ENCODE results near the gene SMARCB1. TPM values are rescaled to one million over a fixed set of nuclear protein-coding genes. Genes with fewer than 3 reads are reported as not detected.

The SMARCB1 gene
- total and polyA plus RNA-seq, 2 experiments from 2014 or later: 114 to 132 TPM

GRCh38 chr22:23834793-23835483, 48.2 kb downstream of the SMARCB1 start (continued):
- TF ChIP-seq REST (IDR thresholded peaks at IDR 0.05; ENCODE audit: unreplicated experiment) (no peak), ZNF114 (CRISPR knock-in tag; IDR thresholded peaks at IDR 0.05) (no peak), EZH2phosphoT487 (IDR thresholded peaks at IDR 0.05; ENCODE audit: unreplicated experiment) (no peak), POLR2AphosphoS5 (IDR thresholded peaks at IDR 0.05; ENCODE audit: low read depth) (no peak)

- Histone ChIP-seq H3K4me3 (no peak overlapping the region), H3K79me2 (replicated peaks; ENCODE audit: insufficient read depth) (no peaks in the 10 kb centered on the region), H2AFZ (no peak overlapping the region), H3K27me3 (ENCODE audit: insufficient read depth) (no peaks in the 10 kb centered on the region), H3K27ac (ENCODE audit: low read depth) (no peak overlapping the region), H3K4me1 (ENCODE audit: insufficient read depth) (peaks cover 6% of the 10 kb centered on the region; the same call in 1 of the 2 replicates), H3K4me2 (no peak overlapping the region), H3K36me3 (ENCODE audit: insufficient read depth) (no peaks in the 10 kb centered on the region), H3K9me2 (ENCODE audit: insufficient read depth) (no peaks in the 10 kb centered on the region), H3F3A (replicated peaks; ENCODE audit: low read depth) (peaks cover 6% of the 10 kb centered on the region; the same call in 1 of the 2 replicates), H4K20me1 (replicated peaks; ENCODE audit: insufficient read depth) (peaks cover 8% of the 10 kb centered on the region; the same call in 1 of the 2 replicates)
- Mint-ChIP-seq H3K4me3 (no peak overlapping the region), H3K4me1 (peaks cover 14% of the 10 kb centered on the region), H3K27me3 (ENCODE audit: insufficient read depth, low read depth, poor library complexity) (peaks cover 24% of the 10 kb centered on the region), H3K9me3 (peaks cover 3% of the 10 kb centered on the region; the same call in 1 of the 3 replicates), H3K27ac (no peak overlapping the region), H3K36me3 (ENCODE audit: low read depth) (peaks cover 14% of the 10 kb centered on the region)
- TF ChIP-seq, protein P1, sequence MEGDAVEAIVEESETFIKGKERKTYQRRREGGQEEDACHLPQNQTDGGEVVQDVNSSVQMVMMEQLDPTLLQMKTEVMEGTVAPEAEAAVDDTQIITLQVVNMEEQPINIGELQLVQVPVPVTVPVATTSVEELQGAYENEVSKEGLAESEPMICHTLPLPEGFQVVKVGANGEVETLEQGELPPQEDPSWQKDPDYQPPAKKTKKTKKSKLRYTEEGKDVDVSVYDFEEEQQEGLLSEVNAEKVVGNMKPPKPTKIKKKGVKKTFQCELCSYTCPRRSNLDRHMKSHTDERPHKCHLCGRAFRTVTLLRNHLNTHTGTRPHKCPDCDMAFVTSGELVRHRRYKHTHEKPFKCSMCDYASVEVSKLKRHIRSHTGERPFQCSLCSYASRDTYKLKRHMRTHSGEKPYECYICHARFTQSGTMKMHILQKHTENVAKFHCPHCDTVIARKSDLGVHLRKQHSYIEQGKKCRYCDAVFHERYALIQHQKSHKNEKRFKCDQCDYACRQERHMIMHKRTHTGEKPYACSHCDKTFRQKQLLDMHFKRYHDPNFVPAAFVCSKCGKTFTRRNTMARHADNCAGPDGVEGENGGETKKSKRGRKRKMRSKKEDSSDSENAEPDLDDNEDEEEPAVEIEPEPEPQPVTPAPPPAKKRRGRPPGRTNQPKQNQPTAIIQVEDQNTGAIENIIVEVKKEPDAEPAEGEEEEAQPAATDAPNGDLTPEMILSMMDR (conservative IDR thresholded peaks at IDR 0.05; ENCODE audit: low read depth in 2 of 2): no peak
- TF ChIP-seq JUNB (IDR thresholded peaks at IDR 0.05; ENCODE audit: unreplicated experiment) (no peak), ZNF462 (CRISPR knock-in tag; IDR thresholded peaks at IDR 0.05) (no peak), STAT1 (IDR thresholded peaks at IDR 0.05; ENCODE audit: unreplicated experiment) (no peak), CREB1 (CRISPR knock-in tag; IDR thresholded peaks at IDR 0.05; ENCODE audit: low read depth) (no peak)
- DNase-seq (ENCODE audit: low spot score): no peak
- no peak for ATAC-seq
Measured at GRCh38 chr22:23835484-23836144, 48.8 kb downstream of the SMARCB1 start.

Measured in GM23338 (cell line).